GM23338 (cell line): ENCODE data around the gene GGTLC2. TPM values are rescaled to one million over a fixed set of nuclear protein-coding genes. Genes with fewer than 3 reads are reported as not detected.

ENCODE experiments used
- ATAC-seq: fragments of 200-7000 bp; cut with Tn5 transposase; 3 replicates; pipeline ENCODE4 v1.9.1; 2020
- DNase-seq: peaks from one replicate; pipeline ENCODE4 v3.0.0-alpha.2; 2015; ENCODE audit warnings: low spot score
- H2AFZ ChIP-seq: fragments of 200-600 bp; sonication (generic); 2 replicates; pipeline ENCODE4 v1.8.0; 2016; ENCODE audit warnings: antibody characterized with exemption, mild to moderate bottlenecking, moderate library complexity
- H3F3A ChIP-seq: fragments of 200-600 bp; sonication (generic); replicated peaks from 2 replicates; pipeline ENCODE4 v1.8.0; 2017; ENCODE audit warnings: antibody characterized with exemption, mixed run types, low read depth
- H3K27ac ChIP-seq: fragments of 200-600 bp; sonication (generic); 2 replicates; pipeline ENCODE4 v1.6.1; 2016; ENCODE audit warnings: low read depth
- H3K27me3 ChIP-seq: fragments of 200-600 bp; sonication (generic); 2 replicates; pipeline ENCODE4 v1.8.0; 2016; ENCODE audit warnings: mild to moderate bottlenecking, mixed run types, moderate library complexity; ENCODE audit not compliant: insufficient read depth
- H3K36me3 ChIP-seq: fragments of 200-600 bp; sonication (generic); 2 replicates; pipeline ENCODE4 v1.8.0; 2016; ENCODE audit warnings: mild to moderate bottlenecking; ENCODE audit not compliant: insufficient read depth
- H3K4me1 ChIP-seq: fragments of 200-600 bp; sonication (generic); 2 replicates; pipeline ENCODE4 v1.8.0; 2016; ENCODE audit warnings: mild to moderate bottlenecking, moderate library complexity; ENCODE audit not compliant: insufficient read depth
- H3K4me2 ChIP-seq: fragments of 200-600 bp; sonication (generic); 2 replicates; pipeline ENCODE4 v1.7.1; 2017; ENCODE audit warnings: mixed run types
- H3K4me3 ChIP-seq: fragments of 200-600 bp; sonication (generic); 2 replicates; pipeline ENCODE4 v1.6.1; 2016; ENCODE audit warnings: mixed run types
- H3K79me2 ChIP-seq: fragments of 200-600 bp; sonication (generic); replicated peaks from 2 replicates; pipeline ENCODE4 v1.8.0; 2017; ENCODE audit warnings: mild to moderate bottlenecking; ENCODE audit not compliant: insufficient read depth
- H3K9me2 ChIP-seq: fragments of 200-600 bp; sonication (generic); 2 replicates; pipeline ENCODE4 v1.8.0; 2017; ENCODE audit not compliant: insufficient read depth
- H4K20me1 ChIP-seq: fragments of 200-600 bp; sonication (generic); replicated peaks from 2 replicates; pipeline ENCODE4 v1.8.0; 2017; ENCODE audit warnings: mild to moderate bottlenecking; ENCODE audit not compliant: insufficient read depth
- H3K27ac Mint-ChIP-seq: 2 replicates; pipeline ENCODE4 v1.8.0; 2020; ENCODE audit warnings: inconsistent platforms, mild to moderate bottlenecking, moderate library complexity, mixed read lengths
- H3K27me3 Mint-ChIP-seq: 3 replicates; pipeline ENCODE4 v1.8.0; 2022; ENCODE audit warnings: low read depth, mild to moderate bottlenecking, moderate library complexity, mixed read lengths, inconsistent platforms; ENCODE audit not compliant: insufficient read depth, poor library complexity
- H3K36me3 Mint-ChIP-seq: 3 replicates; pipeline ENCODE4 v1.8.0; 2021; ENCODE audit warnings: low read depth, mild to moderate bottlenecking, inconsistent platforms, moderate library complexity, mixed read lengths
- H3K4me1 Mint-ChIP-seq: 3 replicates; pipeline ENCODE4 v1.8.0; 2020; ENCODE audit warnings: mild to moderate bottlenecking, inconsistent platforms, mixed read lengths
- H3K4me3 Mint-ChIP-seq: 3 replicates; pipeline ENCODE4 v1.8.0; 2021; ENCODE audit warnings: moderate library complexity, mild to moderate bottlenecking, inconsistent platforms, mixed read lengths
- H3K9me3 Mint-ChIP-seq: 3 replicates; pipeline ENCODE4 v1.8.0; 2020; ENCODE audit warnings: moderate library complexity, mild to moderate bottlenecking, inconsistent platforms, mixed read lengths
- CTCF ChIP-seq, 2 experiments: fragments of 200-600 bp in 1 of 2; sonication (generic) in 1 of 2; conservative IDR thresholded peaks; 2 replicates each; pipeline versions ENCODE4 v1.5.1 to v1.6.1; 2016 to 2017; ENCODE audit warnings: antibody characterized with exemption in 2 of 2, low read depth in 2 of 2, mild to moderate bottlenecking in 2 of 2, moderate library complexity in 1 of 2
- EZH2phosphoT487 ChIP-seq: fragments of 200-600 bp; sonication (generic); IDR thresholded peaks from one replicate; pipeline ENCODE4 v1.8.1; 2018; ENCODE audit warnings: antibody characterized with exemption; ENCODE audit not compliant: unreplicated experiment
- JUNB ChIP-seq: IDR thresholded peaks from one replicate; pipeline ENCODE4 v1.6.1; 2016; ENCODE audit warnings: antibody characterized with exemption; ENCODE audit not compliant: unreplicated experiment
- REST ChIP-seq: IDR thresholded peaks from one replicate; pipeline ENCODE4 v1.6.1; 2018; ENCODE audit warnings: antibody characterized with exemption; ENCODE audit not compliant: unreplicated experiment
- ZNF114 ChIP-seq: fragments of 250-450 bp; sonication (Bioruptor Pico); IDR thresholded peaks from 2 replicates; pipeline ENCODE4 v1.5.0; 2020; ENCODE audit warnings: mild to moderate bottlenecking, moderate library complexity
- ZNF331 ChIP-seq: fragments of 250-450 bp; sonication (Bioruptor Pico); IDR thresholded peaks from 2 replicates; pipeline ENCODE4 v1.5.0; 2020; ENCODE audit warnings: low read depth, mild to moderate bottlenecking, moderate library complexity
- ZNF462 ChIP-seq: fragments of 250-450 bp; sonication (Bioruptor Pico); IDR thresholded peaks from 2 replicates; pipeline ENCODE4 v1.5.0; 2020; ENCODE audit warnings: mild to moderate bottlenecking, moderate library complexity
- polyA plus RNA-seq: library from polyadenylated mRNA; unstranded; fragments of >200 nt; fragmentation: Nextera tagmentation; extraction: Ambion mirVana; gene quantifications from 2 replicates; pipeline ENCODE4 v1.2.1, GENCODE V29; 2016
- total RNA-seq: library from RNA; depleted of rRNA; stranded (reverse); fragments of >200 nt; shearing (Covaris generic); gene quantifications from 2 replicates; pipeline ENCODE4 v1.2.3, GENCODE V29; 2014

GGTLC2 gene
- total and polyA plus RNA-seq, 2 experiments from 2014 or later, result not detected

- no peaks in the 10 kb centered on the region for H3K79me2 ChIP-seq
- no peaks in the 10 kb centered on the region for H3F3A ChIP-seq
- Mint-ChIP-seq H3K9me3 (no peaks in the 10 kb centered on the region; the same call in 2 of the 3 replicates), H3K27ac (no peak overlapping the region), H3K4me1 (peaks cover 4% of the 10 kb centered on the region; the same call in 2 of the 3 replicates), H3K27me3 (peaks cover 72% of the 10 kb centered on the region), H3K36me3 (no peaks in the 10 kb centered on the region), H3K4me3 (no peak overlapping the region)
- TF ChIP-seq ZNF114, result no peak
- no peak for TF ChIP-seq JUNB
- no peak for TF ChIP-seq ZNF331 (CRISPR knock-in tag)
- no peak for TF ChIP-seq ZNF462
- no peak for TF ChIP-seq CTCF (conservative IDR thresholded peaks at IDR 0.05; ENCODE audit: low read depth in 2 of 2)
- TF ChIP-seq REST, result no peak
- no peak for TF ChIP-seq EZH2phosphoT487
- DNase-seq, result no peak
- H3K27me3 ChIP-seq, result peaks cover 97% of the 10 kb centered on the region
- H3K9me2 ChIP-seq, result no peaks in the 10 kb centered on the region
- ATAC-seq, result no peak
- H3K4me3 ChIP-seq, result no peak overlapping the region
- H4K20me1 ChIP-seq, result no peaks in the 10 kb centered on the region; the same call in 1 of the 2 replicates
- no peak overlapping the region for H2AFZ ChIP-seq
- no peak overlapping the region for H3K27ac ChIP-seq
- H3K4me2 ChIP-seq, result no peak overlapping the region
- H3K36me3 ChIP-seq, result no peaks in the 10 kb centered on the region
- no peaks in the 10 kb centered on the region for H3K4me1 ChIP-seq
Observed at GRCh38 chr22:22616636-22617035, 27.8 kb upstream of the GGTLC2 start.
